A673 (cell line): ENCODE data around the gene VARS1.

ENCODE experiments used
- EZH2 ChIP-seq: fragments of 200-600 bp; sonication (generic); IDR thresholded peaks from 2 replicates; pipeline ENCODE4 v1.6.1; 2017; ENCODE audit warnings: borderline replicate concordance, low read depth, mild to moderate bottlenecking, mixed read lengths, antibody characterized with exemption, low read length; ENCODE audit not compliant: poor library complexity, severe bottlenecking
- TF ChIP-seq, protein P1 (sequence below): fragments of 300-800, 200-600 bp; sonication (generic); conservative IDR thresholded peaks from 2 replicates; pipeline ENCODE4 v1.5.1; 2017; ENCODE audit warnings: low read depth, mild to moderate bottlenecking, antibody characterized with exemption, low read length, moderate library complexity, mixed read lengths

DNA sequence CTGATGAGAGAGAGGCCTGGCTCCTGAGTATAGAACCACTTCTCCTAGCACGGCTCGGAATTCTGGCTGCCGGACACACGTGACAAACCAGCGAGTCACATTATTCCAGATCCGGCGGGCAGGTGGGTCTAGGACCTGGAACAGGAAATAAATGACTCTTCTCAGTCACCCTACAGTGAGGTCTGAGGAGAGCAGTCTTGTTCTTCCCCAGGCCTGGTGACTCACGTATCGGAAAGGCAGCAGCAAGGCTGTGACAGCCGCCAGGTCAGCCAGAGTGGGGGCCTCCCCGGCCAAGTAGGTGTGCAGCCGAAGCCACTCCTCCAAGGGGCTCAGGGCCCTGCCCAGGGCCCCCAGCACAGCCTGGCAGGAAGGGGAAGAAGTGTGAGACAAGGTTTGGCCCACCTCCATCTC, 2.8 kb downstream of the VARS1 start:
- TF ChIP-seq, protein P1, sequence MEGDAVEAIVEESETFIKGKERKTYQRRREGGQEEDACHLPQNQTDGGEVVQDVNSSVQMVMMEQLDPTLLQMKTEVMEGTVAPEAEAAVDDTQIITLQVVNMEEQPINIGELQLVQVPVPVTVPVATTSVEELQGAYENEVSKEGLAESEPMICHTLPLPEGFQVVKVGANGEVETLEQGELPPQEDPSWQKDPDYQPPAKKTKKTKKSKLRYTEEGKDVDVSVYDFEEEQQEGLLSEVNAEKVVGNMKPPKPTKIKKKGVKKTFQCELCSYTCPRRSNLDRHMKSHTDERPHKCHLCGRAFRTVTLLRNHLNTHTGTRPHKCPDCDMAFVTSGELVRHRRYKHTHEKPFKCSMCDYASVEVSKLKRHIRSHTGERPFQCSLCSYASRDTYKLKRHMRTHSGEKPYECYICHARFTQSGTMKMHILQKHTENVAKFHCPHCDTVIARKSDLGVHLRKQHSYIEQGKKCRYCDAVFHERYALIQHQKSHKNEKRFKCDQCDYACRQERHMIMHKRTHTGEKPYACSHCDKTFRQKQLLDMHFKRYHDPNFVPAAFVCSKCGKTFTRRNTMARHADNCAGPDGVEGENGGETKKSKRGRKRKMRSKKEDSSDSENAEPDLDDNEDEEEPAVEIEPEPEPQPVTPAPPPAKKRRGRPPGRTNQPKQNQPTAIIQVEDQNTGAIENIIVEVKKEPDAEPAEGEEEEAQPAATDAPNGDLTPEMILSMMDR, result no peak
- TF ChIP-seq EZH2, result no peak
